OCI-LY7 (cell line): Measurements from ENCODE around the gene PACS1. TPM values are rescaled to one million over a fixed set of nuclear protein-coding genes. Genes with fewer than 3 reads are reported as not detected.

Source experiments
- BruUV-seq: library from RNA; stranded (reverse); fragments of 400-500 nt; replicated peaks from 2 replicates; lab custom pipeline; 2021; lab: Mats Ljungman, UMichigan
- CTCF ChIA-PET: fragments of 300-600 bp; sonication (Branson Sonifier 250); formaldehyde crosslinking; loops from one replicate; lab custom pipeline; 2022; ENCODE audit warnings: antibody characterized with exemption; ENCODE audit not compliant: unreplicated experiment; lab: Charles Lee
- POLR2A ChIA-PET: fragments of 300-600 bp; sonication (Branson Sonifier 250); formaldehyde crosslinking; loops from one replicate; lab custom pipeline; 2022; ENCODE audit warnings: antibody characterized with exemption; lab: Charles Lee
- DNase-seq: peaks from one replicate; pipeline ENCODE4 v3.0.0-alpha.2; 2015; ENCODE audit warnings: low spot score
- H2AFZ ChIP-seq: fragments of 200-600 bp; sonication (generic), shearing (Covaris generic); 2 replicates; pipeline ENCODE4 v1.6.1; 2014; ENCODE audit warnings: mild to moderate bottlenecking, antibody characterized with exemption, low read length, moderate library complexity
- H3K27ac ChIP-seq: fragments of 200-600 bp; sonication (generic); 2 replicates; pipeline ENCODE4 v1.5.1; 2014; ENCODE audit warnings: mixed run types, low read depth, mild to moderate bottlenecking, moderate library complexity, low read length, inconsistent platforms; ENCODE audit not compliant: poor library complexity, severe bottlenecking
- H3K36me3 ChIP-seq: fragments of 200-600 bp; sonication (generic); 2 replicates; pipeline ENCODE4 v1.6.1; 2014; ENCODE audit warnings: mild to moderate bottlenecking, antibody characterized with exemption, low read length, moderate library complexity, mixed read lengths; ENCODE audit not compliant: insufficient read depth
- H3K4me1 ChIP-seq: fragments of 200-600 bp; sonication (generic); 2 replicates; pipeline ENCODE4 v1.5.1; 2014; ENCODE audit warnings: mild to moderate bottlenecking, low read length; ENCODE audit not compliant: insufficient read depth, poor library complexity, severe bottlenecking
- H3K4me2 ChIP-seq: fragments of 200-600 bp; sonication (generic); 2 replicates; pipeline ENCODE4 v1.6.1; 2014; ENCODE audit warnings: mild to moderate bottlenecking, low read length
- H3K4me3 ChIP-seq: fragments of 200-600 bp; sonication (generic); 2 replicates; pipeline ENCODE4 v1.5.1; 2014; ENCODE audit warnings: mild to moderate bottlenecking, low read depth, low read length; ENCODE audit not compliant: poor library complexity, severe bottlenecking
- H3K79me2 ChIP-seq: fragments of 200-600 bp; sonication (generic); 2 replicates; pipeline ENCODE4 v1.6.1; 2016; ENCODE audit warnings: low read depth, mild to moderate bottlenecking, low read length, moderate library complexity, mixed read lengths; ENCODE audit not compliant: insufficient read depth
- H3K9me2 ChIP-seq: fragments of 200-600 bp; sonication (generic); 2 replicates; pipeline ENCODE4 v1.6.1; 2016; ENCODE audit warnings: mild to moderate bottlenecking, low read length, mixed read lengths; ENCODE audit not compliant: insufficient read depth
- H3K9me3 ChIP-seq: fragments of 200-600 bp; sonication (generic); 2 replicates; pipeline ENCODE4 v1.6.1; 2014; ENCODE audit warnings: mild to moderate bottlenecking, mixed run types, low read length, mixed read lengths
- H4K20me1 ChIP-seq: fragments of 200-600 bp; sonication (generic); 2 replicates; pipeline ENCODE4 v1.6.1; 2014; ENCODE audit warnings: mild to moderate bottlenecking, antibody characterized with exemption, low read length, moderate library complexity, mixed read lengths; ENCODE audit not compliant: insufficient read depth
- EZH2phosphoT487 ChIP-seq: fragments of 200-600 bp; sonication (generic); IDR thresholded peaks from 2 replicates; pipeline ENCODE4 v1.6.1; 2018; ENCODE audit warnings: low read depth, borderline replicate concordance, mild to moderate bottlenecking, mixed run types, antibody characterized with exemption, low read length, moderate library complexity, mixed read lengths
- intact Hi-C: fragments of 100-400 bp; cut with micrococcal nuclease; formaldehyde crosslinking; loops from one replicate; pipeline ENCODE4 v1.10.0; 2022; ENCODE audit not compliant: unreplicated experiment
- total RNA-seq, 2 experiments: library from RNA; depleted of rRNA in 1 of 2; stranded (reverse); fragments of >200 nt in 1 of 2; shearing (Covaris generic) in 1 of 2; gene quantifications; 2 replicates each; pipeline ENCODE4 v1.2.3, GENCODE V29; 2014 to 2022
- TF ChIP-seq, protein P1 (sequence below): fragments of 200-600 bp; sonication (generic); conservative IDR thresholded peaks from 2 replicates; pipeline ENCODE4 v1.5.1; 2014; ENCODE audit warnings: mild to moderate bottlenecking, antibody characterized with exemption, low read length, moderate library complexity, mixed read lengths

Gene PACS1
- total RNA-seq, 2 experiments from 2014 or later, result 23.7 to 52.5 TPM

DNA sequence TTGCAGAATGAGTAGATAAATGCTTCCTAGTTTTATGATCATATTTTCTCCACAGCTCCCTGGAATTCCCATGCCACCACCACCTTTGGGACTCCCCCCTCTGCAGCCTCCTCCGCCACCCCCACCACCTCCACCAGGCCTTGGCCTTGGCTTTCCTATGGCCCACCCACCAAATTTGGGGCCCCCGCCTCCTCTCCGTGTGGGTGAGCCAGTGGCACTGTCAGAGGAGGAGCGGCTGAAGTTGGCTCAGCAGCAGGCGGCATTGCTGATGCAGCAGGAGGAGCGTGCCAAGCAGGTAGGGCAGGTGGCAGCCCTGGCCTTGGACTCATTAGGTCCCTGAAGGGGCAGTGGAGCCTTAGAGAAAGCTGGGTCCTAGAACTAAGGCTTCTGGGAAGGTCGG lies 15.1 kb upstream of the PACS1 start:
- H4K20me1 ChIP-seq, result no peaks in the 10 kb centered on the region
- no peak for DNase-seq
- no peak overlapping the region for H3K27ac ChIP-seq
- H3K79me2 ChIP-seq, result peaks cover 26% of the 10 kb centered on the region
- no peaks in the 10 kb centered on the region for H3K9me2 ChIP-seq
- H3K9me3 ChIP-seq, result no peaks in the 10 kb centered on the region
- H3K4me2 ChIP-seq, result no peak overlapping the region
- intact Hi-C loops, result no loop called here
- no peak overlapping the region for H2AFZ ChIP-seq
- peaks cover 72% of the 10 kb centered on the region for H3K36me3 ChIP-seq
- H3K4me1 ChIP-seq, result peaks cover 21% of the 10 kb centered on the region
- CTCF ChIA-PET, result no interaction called here
- TF ChIP-seq, protein P1, sequence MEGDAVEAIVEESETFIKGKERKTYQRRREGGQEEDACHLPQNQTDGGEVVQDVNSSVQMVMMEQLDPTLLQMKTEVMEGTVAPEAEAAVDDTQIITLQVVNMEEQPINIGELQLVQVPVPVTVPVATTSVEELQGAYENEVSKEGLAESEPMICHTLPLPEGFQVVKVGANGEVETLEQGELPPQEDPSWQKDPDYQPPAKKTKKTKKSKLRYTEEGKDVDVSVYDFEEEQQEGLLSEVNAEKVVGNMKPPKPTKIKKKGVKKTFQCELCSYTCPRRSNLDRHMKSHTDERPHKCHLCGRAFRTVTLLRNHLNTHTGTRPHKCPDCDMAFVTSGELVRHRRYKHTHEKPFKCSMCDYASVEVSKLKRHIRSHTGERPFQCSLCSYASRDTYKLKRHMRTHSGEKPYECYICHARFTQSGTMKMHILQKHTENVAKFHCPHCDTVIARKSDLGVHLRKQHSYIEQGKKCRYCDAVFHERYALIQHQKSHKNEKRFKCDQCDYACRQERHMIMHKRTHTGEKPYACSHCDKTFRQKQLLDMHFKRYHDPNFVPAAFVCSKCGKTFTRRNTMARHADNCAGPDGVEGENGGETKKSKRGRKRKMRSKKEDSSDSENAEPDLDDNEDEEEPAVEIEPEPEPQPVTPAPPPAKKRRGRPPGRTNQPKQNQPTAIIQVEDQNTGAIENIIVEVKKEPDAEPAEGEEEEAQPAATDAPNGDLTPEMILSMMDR, result no peak
- no peak for TF ChIP-seq EZH2phosphoT487
- POLR2A ChIA-PET, result interaction anchor here (0.6 kb wide), 1 partner anchor 64 kb away, joined by 3 read pairs; no protein-coding TSS in a partner anchor
- no peak overlapping the region for H3K4me3 ChIP-seq
- no TSS peak for BruUV-seq

DNA sequence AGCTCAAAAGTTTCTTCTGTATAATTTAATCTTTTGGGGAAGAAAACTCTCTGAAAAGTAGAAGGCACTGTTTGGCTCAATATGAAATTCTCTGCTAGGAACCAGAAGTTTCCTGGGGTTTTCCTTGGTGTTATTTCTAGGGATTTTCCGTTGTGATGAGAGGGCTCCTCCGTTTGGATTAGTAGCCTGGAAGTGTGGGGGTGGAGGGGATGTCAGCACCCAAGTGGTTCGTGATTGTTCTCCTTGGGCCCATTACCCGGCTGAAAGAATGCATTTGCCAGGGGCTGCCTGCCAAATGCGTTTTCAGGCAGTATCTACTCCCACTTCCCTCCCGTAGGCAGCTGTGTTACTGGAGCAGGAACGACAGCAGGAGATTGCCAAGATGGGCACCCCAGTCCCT lies 13.6 kb upstream of the PACS1 start:
- CTCF ChIA-PET, result interaction anchor here (1.1 kb wide), 1 partner anchor 11 kb away, joined by 3 read pairs; no protein-coding TSS in a partner anchor
- Histone ChIP-seq H3K4me3 (no peak overlapping the region), H2AFZ (no peak overlapping the region), H4K20me1 (no peaks in the 10 kb centered on the region), H3K4me2 (no peak overlapping the region), H3K36me3 (peaks cover 87% of the 10 kb centered on the region), H3K79me2 (peaks cover 26% of the 10 kb centered on the region), H3K9me3 (no peaks in the 10 kb centered on the region), H3K27ac (no peak overlapping the region), H3K9me2 (no peaks in the 10 kb centered on the region), H3K4me1 (peaks cover 11% of the 10 kb centered on the region)
- POLR2A ChIA-PET, result interaction anchor here (1.5 kb wide), 1 partner anchor 25 kb away, joined by 5 read pairs; no protein-coding TSS in a partner anchor
- intact Hi-C loops, result no loop called here
- no peak for DNase-seq
- no TSS peak for BruUV-seq
- TF ChIP-seq, protein P1, result no peak
- no peak for TF ChIP-seq EZH2phosphoT487

DNA sequence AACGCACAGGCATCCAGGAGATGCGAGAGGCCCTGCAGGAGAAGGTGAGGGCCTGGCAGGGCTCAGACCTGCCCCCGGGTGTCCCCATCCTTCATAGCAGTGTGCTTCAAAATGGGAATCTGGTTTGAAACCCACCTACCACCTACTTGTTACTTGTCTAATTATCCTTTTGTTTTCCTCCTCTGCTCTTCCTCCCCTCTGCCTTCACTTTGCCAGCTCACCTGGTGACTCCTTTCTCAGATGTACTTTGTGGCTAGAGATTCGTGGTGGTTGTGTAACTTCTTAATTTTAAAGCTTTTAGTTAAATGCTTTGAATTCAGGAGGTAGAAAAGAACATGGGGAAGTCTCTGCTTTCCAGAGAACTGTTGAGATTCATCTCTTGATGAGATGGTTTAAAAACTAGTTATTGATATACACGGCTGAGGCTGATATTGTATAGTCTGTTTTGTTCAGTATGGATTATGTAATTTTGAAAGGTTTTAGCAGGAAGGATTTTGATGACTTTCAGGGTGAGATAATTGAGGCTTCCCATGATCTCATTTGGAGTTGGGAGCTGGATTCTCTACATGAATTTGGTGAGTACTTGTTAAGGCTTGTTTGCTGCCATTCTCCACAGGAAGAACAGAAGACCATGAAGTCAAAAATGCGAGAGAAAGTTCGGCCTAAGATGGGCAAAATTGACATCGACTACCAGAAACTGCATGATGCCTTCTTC lies 9.9 kb upstream of the PACS1 start:
- no peak overlapping the region for H2AFZ ChIP-seq
- H4K20me1 ChIP-seq, result no peaks in the 10 kb centered on the region
- no peaks in the 10 kb centered on the region for H3K4me1 ChIP-seq
- no peak overlapping the region for H3K4me2 ChIP-seq
- no TSS peak for BruUV-seq
- no peak overlapping the region for H3K4me3 ChIP-seq
- intact Hi-C loops, result no loop called here
- no peak overlapping the region for H3K27ac ChIP-seq
- H3K79me2 ChIP-seq, result peaks cover 1% of the 10 kb centered on the region; the same call in 1 of the 2 replicates
- no peaks in the 10 kb centered on the region for H3K9me2 ChIP-seq
- CTCF ChIA-PET, result no interaction called here
- no peak for TF ChIP-seq EZH2phosphoT487
- TF ChIP-seq, protein P1, result no peak
- H3K9me3 ChIP-seq, result 0 out of 2 replicates have a peak, but pooled peaks cover 5% of the 10 kb centered on the region
- POLR2A ChIA-PET, result interaction anchor here (0.6 kb wide), 1 partner anchor 13 kb away, joined by 7 read pairs; no protein-coding TSS in a partner anchor
- DNase-seq, result no peak
- peaks cover 98% of the 10 kb centered on the region for H3K36me3 ChIP-seq
